RWPE2 (cell line): ENCODE measurements around the gene TNNI3K.
A peak's percentile ranks its signal among the peaks of the same experiment; 100 is the strongest.

ENCODE experiments used
- ATAC-seq: fragments of 200-7000 bp; cut with Tn5 transposase; 3 replicates; pipeline ENCODE4 v1.9.1; 2021; ENCODE audit warnings: low read depth
- DNase-seq: peaks from one replicate; pipeline ENCODE4 v3.0.0-alpha.2; 2020; ENCODE audit warnings: low spot score
- H3K27ac ChIP-seq: fragments of 450-650 bp; 2 replicates; pipeline ENCODE4 v1.5.1; 2017; ENCODE audit warnings: mild to moderate bottlenecking; ENCODE audit not compliant: poor library complexity, severe bottlenecking
- H3K27me3 ChIP-seq: fragments of 250-450 bp; sonication (Bioruptor Pico); 2 replicates; pipeline ENCODE4 v1.5.1; 2021; ENCODE audit warnings: mild to moderate bottlenecking, moderate library complexity; ENCODE audit not compliant: insufficient read depth, poor library complexity, severe bottlenecking
- H3K36me3 ChIP-seq: fragments of 250-450 bp; sonication (Bioruptor Pico); 2 replicates; pipeline ENCODE4 v1.5.1; 2020; ENCODE audit warnings: low read depth, mild to moderate bottlenecking, moderate library complexity
- H3K4me1 ChIP-seq: fragments of 250-450 bp; sonication (Bioruptor Pico); 2 replicates; pipeline ENCODE4 v1.5.1; 2021; ENCODE audit warnings: mild to moderate bottlenecking, moderate library complexity; ENCODE audit not compliant: insufficient read depth, poor library complexity, severe bottlenecking
- H3K4me3 ChIP-seq: fragments of 250-450 bp; sonication (Bioruptor Pico); 2 replicates; pipeline ENCODE4 v1.5.1; 2021; ENCODE audit warnings: mild to moderate bottlenecking, moderate library complexity; ENCODE audit not compliant: severe bottlenecking
- H3K9me3 ChIP-seq: fragments of 250-450 bp; sonication (Bioruptor Pico); 2 replicates; pipeline ENCODE4 v1.5.1; 2021; ENCODE audit warnings: mild to moderate bottlenecking, moderate library complexity; ENCODE audit not compliant: severe bottlenecking
- CTCF ChIP-seq: fragments of 450-650 bp; IDR thresholded peaks from one replicate; pipeline ENCODE4 v1.5.1; 2017; ENCODE audit warnings: mild to moderate bottlenecking, moderate library complexity; ENCODE audit not compliant: poor library complexity, severe bottlenecking

Gene TNNI3K

DNA sequence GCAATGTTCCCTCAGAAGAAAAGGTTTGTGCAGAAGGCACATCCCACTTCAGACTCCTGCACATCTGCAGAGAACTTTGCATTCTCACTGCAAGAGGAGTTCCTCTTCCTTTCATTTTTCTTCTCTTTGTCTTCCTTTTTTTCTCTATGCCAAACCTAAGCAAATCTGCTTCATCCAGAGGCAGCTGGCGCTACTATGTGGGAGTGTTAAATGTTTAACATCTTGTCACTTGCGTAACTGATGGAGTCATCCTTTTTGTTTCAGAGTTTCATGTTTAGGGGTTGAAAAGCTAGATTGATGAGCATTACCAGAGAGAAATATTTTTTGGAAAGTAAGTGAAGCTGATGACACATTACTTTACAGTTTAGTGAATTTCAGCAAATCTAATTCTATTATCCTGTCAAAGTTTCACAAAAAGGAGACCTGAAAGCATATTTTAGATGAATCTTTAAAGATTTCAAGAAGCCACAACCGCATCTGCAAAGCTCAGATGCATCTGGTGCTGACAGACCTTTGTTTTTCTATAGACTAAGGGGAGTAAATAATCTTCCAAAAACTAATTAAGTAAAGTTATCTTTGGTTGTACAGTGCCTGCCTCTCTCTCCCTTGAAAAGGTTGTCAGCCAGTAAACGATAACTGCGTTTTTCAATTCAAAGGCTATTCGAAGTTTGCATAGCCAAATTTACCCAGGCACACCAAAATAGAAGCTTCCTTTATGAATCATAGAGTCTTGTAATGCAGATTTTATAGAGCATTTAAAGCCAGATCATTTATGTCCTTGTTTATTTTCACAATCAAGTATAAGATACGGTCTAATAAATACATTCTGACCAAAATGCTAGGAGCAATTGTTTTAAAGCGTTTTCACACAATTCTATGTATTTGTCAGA lies 278.5 kb downstream of the TNNI3K start:
- H3K27me3 ChIP-seq, result peaks cover 3% of the 10 kb centered on the region

GRCh38 chr1:74517599-74518051 lies 282.4 kb downstream of the TNNI3K start:
- H3K27me3 ChIP-seq, result no peaks in the 10 kb centered on the region
- no peaks in the 10 kb centered on the region for H3K36me3 ChIP-seq
- DNase-seq (no peak), ATAC-seq (no peak)
- H3K27ac ChIP-seq, result no peak overlapping the region
- no peaks in the 10 kb centered on the region for H3K9me3 ChIP-seq
- no peak for TF ChIP-seq CTCF
- no peak overlapping the region for H3K4me3 ChIP-seq
- H3K4me1 ChIP-seq, result no peaks in the 10 kb centered on the region

More for the DNA sequence above, 278.5 kb downstream of the TNNI3K start:
- ATAC-seq (no peak), DNase-seq (no peak)
- no peak overlapping the region for H3K4me3 ChIP-seq
- no peak for TF ChIP-seq CTCF
- no peaks in the 10 kb centered on the region for H3K4me1 ChIP-seq
- H3K27ac ChIP-seq, result no peak overlapping the region
- H3K36me3 ChIP-seq, result no peaks in the 10 kb centered on the region
- H3K9me3 ChIP-seq, result no peaks in the 10 kb centered on the region

DNA sequence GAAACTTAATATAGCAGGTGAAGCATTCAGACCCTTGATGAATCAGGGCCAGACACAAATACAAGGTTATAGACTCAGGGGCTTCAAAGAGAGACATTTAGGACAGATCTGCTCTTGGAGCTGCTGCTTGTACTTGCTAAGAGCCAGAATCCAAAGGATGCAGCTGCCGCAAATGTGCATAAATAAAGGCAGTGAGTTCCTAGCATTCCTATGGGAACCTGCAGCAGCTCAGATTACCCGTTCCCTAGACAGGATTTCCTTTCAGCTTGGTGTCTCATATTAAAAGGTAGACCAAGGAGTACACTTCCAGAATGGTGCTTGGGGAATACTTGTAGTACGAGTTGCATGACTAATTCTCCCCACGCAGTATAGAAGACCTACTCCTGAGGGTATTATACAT lies 287.0 kb downstream of the TNNI3K start:
- H3K27me3 ChIP-seq, result no peaks in the 10 kb centered on the region
- DNase-seq (no peak), ATAC-seq (0 out of 3 replicates have a peak, but pooled peaks have one; percentile 14)
- no peak overlapping the region for H3K27ac ChIP-seq
- TF ChIP-seq CTCF, result no peak
- no peaks in the 10 kb centered on the region for H3K9me3 ChIP-seq
- H3K36me3 ChIP-seq, result no peaks in the 10 kb centered on the region
- H3K4me1 ChIP-seq, result no peaks in the 10 kb centered on the region
- no peak overlapping the region for H3K4me3 ChIP-seq

DNA sequence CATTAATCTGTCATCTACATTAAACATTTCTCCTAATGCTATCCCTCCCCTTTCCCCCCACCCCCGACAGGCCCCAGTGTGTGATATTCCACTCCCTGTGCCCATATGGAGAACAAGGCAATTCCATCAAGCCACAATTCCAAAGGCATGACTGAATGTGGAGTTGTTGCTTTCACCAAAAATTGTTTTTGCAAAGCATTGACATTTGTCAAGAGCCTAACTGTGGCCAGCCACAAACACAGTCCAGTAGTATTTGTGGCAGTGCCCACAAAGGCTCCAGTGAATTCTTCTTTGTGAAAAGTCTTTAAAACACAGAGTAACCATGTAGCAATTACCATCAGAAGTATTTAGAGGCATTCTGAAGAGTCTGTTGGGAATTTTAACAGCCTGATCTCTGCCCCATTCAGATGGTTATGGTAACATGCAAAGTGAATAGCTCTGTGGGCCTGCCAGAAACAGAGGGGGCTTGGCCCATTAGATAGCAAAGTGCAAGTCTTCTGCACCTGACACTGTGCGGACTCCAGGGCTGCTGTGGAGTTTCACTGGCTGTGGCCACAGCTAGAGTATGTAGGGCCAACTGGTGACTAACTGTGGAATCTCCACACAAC lies 288.8 kb downstream of the TNNI3K start:
- H3K27ac ChIP-seq, result no peak overlapping the region
- H3K9me3 ChIP-seq, result no peaks in the 10 kb centered on the region
- no peaks in the 10 kb centered on the region for H3K4me1 ChIP-seq
- TF ChIP-seq CTCF, result no peak
- ATAC-seq (no peak), DNase-seq (no peak)
- H3K36me3 ChIP-seq, result no peaks in the 10 kb centered on the region
- no peak overlapping the region for H3K4me3 ChIP-seq
- H3K27me3 ChIP-seq, result no peaks in the 10 kb centered on the region

GRCh38 chr1:74526708-74527107 lies 291.5 kb downstream of the TNNI3K start:
- H3K27me3 ChIP-seq, result no peaks in the 10 kb centered on the region
- DNase-seq, result no peak
- H3K27ac ChIP-seq, result no peak overlapping the region
- H3K4me1 ChIP-seq, result no peaks in the 10 kb centered on the region
- no peak for ATAC-seq
- H3K9me3 ChIP-seq, result no peaks in the 10 kb centered on the region
- no peaks in the 10 kb centered on the region for H3K36me3 ChIP-seq
- no peak overlapping the region for H3K4me3 ChIP-seq
- no peak for TF ChIP-seq CTCF
